Endothelial cell of umbilical vein (primary cell): Measurements from ENCODE around the gene TMEM114. TPM values are rescaled to one million over a fixed set of nuclear protein-coding genes. Genes with fewer than 3 reads are reported as not detected.

Experiments
- BruUV-seq: library from RNA; stranded (reverse); fragments of 400-500 nt; replicated peaks from 2 replicates; lab custom pipeline; 2021; lab: Mats Ljungman, UMichigan
- CTCF ChIA-PET: fragments of 300-600, 350-600 bp; sonication (Branson Sonifier 250); formaldehyde crosslinking; loops from one replicate; lab custom pipeline; 2021; ENCODE audit warnings: antibody characterized with exemption, inconsistent platforms; lab: Charles Lee
- POLR2A ChIA-PET: fragments of 300-600, 350-600 bp; sonication (Branson Sonifier 250); formaldehyde crosslinking; loops from one replicate; lab custom pipeline; 2021; ENCODE audit warnings: antibody characterized with exemption, inconsistent platforms; lab: Charles Lee
- DNase-seq: peaks from one replicate; pipeline ENCODE4 v3.0.0-alpha.2; 2011; ENCODE audit warnings: low read depth, low spot score
- FAIRE-seq: peaks from 2 replicates; lab custom pipeline; 2011; peaks lifted over from hg19 to GRCh38; lab: Jason Lieb, UNC
- H2AFZ ChIP-seq: 2 replicates; pipeline ENCODE4 v1.6.0; 2012; ENCODE audit warnings: low read depth, low read length, control low read depth, inconsistent platforms
- H3K27ac ChIP-seq: 2 replicates; pipeline ENCODE4 v1.5.1; 2011; ENCODE audit warnings: low read depth, mild to moderate bottlenecking, control low read depth, low read length, moderate library complexity; ENCODE audit not compliant: insufficient read depth
- H3K27me3 ChIP-seq, 2 experiments: 2 replicates each; pipeline versions ENCODE4 v1.6.0 to v1.6.1; 2011; ENCODE audit warnings: low read length in 2 of 2, mixed read lengths in 1 of 2; ENCODE audit not compliant: control insufficient read depth in 2 of 2, insufficient read depth in 2 of 2
- H3K36me3 ChIP-seq, 2 experiments: 2 replicates in 1 of 2; 3 replicates in 1 of 2; pipeline ENCODE4 v1.5.1; 2011; ENCODE audit warnings: low read length in 2 of 2, mild to moderate bottlenecking in 1 of 2, moderate library complexity in 1 of 2; ENCODE audit not compliant: control insufficient read depth in 2 of 2, insufficient read depth in 2 of 2; ENCODE audit errors: extremely low read depth in 1 of 2
- H3K4me1 ChIP-seq: 3 replicates; pipeline ENCODE4 v1.5.1; 2011; ENCODE audit warnings: mild to moderate bottlenecking, low read length; ENCODE audit not compliant: control insufficient read depth, insufficient read depth; ENCODE audit errors: extremely low read depth
- H3K4me2 ChIP-seq: 2 replicates; pipeline ENCODE4 v1.6.1; 2011; ENCODE audit warnings: low read length, control low read depth, mixed read lengths; ENCODE audit not compliant: insufficient read depth
- H3K4me3 ChIP-seq, 3 experiments: fragments of 200-600 bp in 1 of 3; sonication (generic), shearing (Covaris generic) in 1 of 3; replicated peaks in 1 of 3; 2 replicates each; pipeline ENCODE4 v1.5.1; 2011 to 2016; ENCODE audit warnings: control low read depth in 3 of 3, low read length in 3 of 3, mild to moderate bottlenecking in 2 of 3, inconsistent platforms in 1 of 3, low read depth in 1 of 3, moderate library complexity in 1 of 3; ENCODE audit not compliant: insufficient read depth in 1 of 3
- H3K79me2 ChIP-seq: 2 replicates; pipeline ENCODE4 v1.6.0; 2012; ENCODE audit warnings: low read length, inconsistent platforms; ENCODE audit not compliant: control insufficient read depth, insufficient read depth
- H3K9ac ChIP-seq: replicated peaks from 2 replicates; pipeline ENCODE3; 2011; ENCODE audit warnings: low read length, control low read depth; ENCODE audit not compliant: insufficient read depth; ENCODE audit errors: extremely low read depth
- H3K9me1 ChIP-seq: replicated peaks from 3 replicates; pipeline ENCODE4 v1.6.0; 2011; ENCODE audit warnings: mild to moderate bottlenecking, low read length; ENCODE audit not compliant: control insufficient read depth, insufficient read depth; ENCODE audit errors: extremely low read depth
- H3K9me3 ChIP-seq: replicated peaks from 2 replicates; pipeline ENCODE4 v1.5.1; 2012; ENCODE audit warnings: low read length, inconsistent platforms; ENCODE audit not compliant: control insufficient read depth, insufficient read depth
- H4K20me1 ChIP-seq: replicated peaks from 2 replicates; pipeline ENCODE3; 2011; ENCODE audit warnings: mild to moderate bottlenecking, low read length; ENCODE audit not compliant: control insufficient read depth, insufficient read depth; ENCODE audit errors: extremely low read depth
- EZH2 ChIP-seq: IDR thresholded peaks from 2 replicates; pipeline ENCODE4 v1.6.1; 2012; ENCODE audit warnings: borderline replicate concordance, low read depth, mild to moderate bottlenecking, moderate library complexity, low read length, inconsistent platforms; ENCODE audit not compliant: severe bottlenecking
- FOS ChIP-seq: IDR thresholded peaks from 2 replicates; pipeline ENCODE4 v1.6.1; 2011; ENCODE audit warnings: mild to moderate bottlenecking, low read length, moderate library complexity, borderline replicate concordance; ENCODE audit not compliant: insufficient read depth
- GATA2 ChIP-seq: IDR thresholded peaks from 2 replicates; pipeline ENCODE4 v1.7.0; 2011; ENCODE audit warnings: low read depth, mild to moderate bottlenecking, moderate library complexity, mixed read lengths, low read length; ENCODE audit not compliant: insufficient read length, insufficient read depth
- JUN ChIP-seq: IDR thresholded peaks from 2 replicates; pipeline ENCODE4 v1.6.1; 2011; ENCODE audit warnings: borderline replicate concordance, low read depth; ENCODE audit not compliant: insufficient read length, insufficient read depth
- MYC ChIP-seq: IDR thresholded peaks from one replicate; pipeline ENCODE4 v1.6.1; 2011; ENCODE audit warnings: mild to moderate bottlenecking, low read depth, low read length
- POLR2A ChIP-seq: IDR thresholded peaks from 2 replicates; pipeline ENCODE4 v1.6.1; 2012; ENCODE audit warnings: low read depth, mild to moderate bottlenecking, control low read depth, low read length
- POLR2AphosphoS5 ChIP-seq: IDR thresholded peaks from 2 replicates; pipeline ENCODE4 v1.6.1; 2012; ENCODE audit warnings: low read depth, mild to moderate bottlenecking, control low read depth, low read length, moderate library complexity; ENCODE audit not compliant: insufficient read depth
- dilution Hi-C: fragments of 300-500 bp; cut with MboI; formaldehyde crosslinking; loops from one replicate; pipeline ENCODE4 v1.15.0; 2019; ENCODE audit warnings: low sequenced_read_pairs; ENCODE audit not compliant: extremely low pct_ligation_motif_present
- intact Hi-C: fragments of 100-400 bp; cut with micrococcal nuclease; formaldehyde crosslinking; loops from one replicate; pipeline ENCODE4 v1.10.0; 2022
- polyA plus RNA-seq, 4 experiments: library from polyadenylated mRNA; depleted of rRNA in 3 of 4; stranded (reverse) in 3 of 4; unstranded in 1 of 4; fragments of >200 nt; gene quantifications; 2 replicates each; pipeline versions ENCODE4 v1.2.1 to v1.2.3, GENCODE V29; 2011 to 2012; ENCODE audit warnings: missing spikeins in 1 of 4
- total RNA-seq: library from RNA; stranded (reverse); gene quantifications from 2 replicates; pipeline ENCODE4 v1.2.3, GENCODE V29; 2021
- TF ChIP-seq, protein P1 (sequence below): IDR thresholded peaks from 2 replicates; pipeline ENCODE4 v1.6.1; 2011; ENCODE audit not compliant: insufficient read depth, insufficient read length
- TF ChIP-seq, protein P2 (sequence below), 2 donors: IDR thresholded peaks; 1 replicate in 1 of 2; 2 replicates in 1 of 2; pipeline ENCODE4 v1.5.1; 2011; ENCODE audit warnings: low read length in 2 of 2, mild to moderate bottlenecking in 2 of 2, moderate library complexity in 2 of 2, control low read depth in 1 of 2, inconsistent platforms in 1 of 2, low read depth in 1 of 2; ENCODE audit not compliant: insufficient read depth in 1 of 2; ENCODE audit errors: extremely low read depth in 1 of 2

Gene TMEM114
- total and polyA plus RNA-seq, 2 donors (not counting 3 experiments of a cell fraction or from before 2014, with no cell fraction given): not detected

DNA sequence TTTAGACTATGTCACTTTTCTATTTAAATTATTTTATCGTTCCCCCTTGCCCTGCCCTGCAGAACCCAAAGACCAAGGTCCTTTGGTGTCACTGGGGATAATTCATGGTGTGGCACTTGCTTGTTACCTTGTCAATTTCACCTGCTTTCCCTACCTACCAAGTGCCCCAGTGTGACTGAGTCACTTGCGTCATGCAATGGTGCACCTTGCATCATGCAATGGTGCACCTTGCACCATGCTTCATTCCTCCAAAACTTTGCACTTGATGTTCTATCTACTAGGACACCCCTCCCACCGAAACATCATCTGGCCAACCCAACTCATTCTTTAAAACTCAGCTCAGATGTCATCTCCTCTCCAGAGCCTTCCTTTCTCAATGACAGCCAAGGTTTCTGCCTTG is 47.1 kb downstream of the TMEM114 start:
- dilution Hi-C loops (no loop called here), intact Hi-C loops (no loop called here)
- no TSS peak for BruUV-seq
- FAIRE-seq (no peak), DNase-seq (no peak)
- Histone ChIP-seq H3K36me3 (no peaks in the 10 kb centered on the region), H2AFZ (no peak overlapping the region), H3K4me1 (no peaks in the 10 kb centered on the region), H3K9ac (no peak overlapping the region), H3K9me1 (no peaks in the 10 kb centered on the region), H4K20me1 (no peaks in the 10 kb centered on the region), H3K4me3 (no peak overlapping the region), H3K27me3 (no peaks in the 10 kb centered on the region), H3K9me3 (no peaks in the 10 kb centered on the region), H3K4me2 (no peak overlapping the region), H3K79me2 (no peaks in the 10 kb centered on the region), H3K27ac (no peak overlapping the region)
- POLR2A ChIA-PET: no interaction called here
- CTCF ChIA-PET: no interaction called here
- TF ChIP-seq, protein P1, sequence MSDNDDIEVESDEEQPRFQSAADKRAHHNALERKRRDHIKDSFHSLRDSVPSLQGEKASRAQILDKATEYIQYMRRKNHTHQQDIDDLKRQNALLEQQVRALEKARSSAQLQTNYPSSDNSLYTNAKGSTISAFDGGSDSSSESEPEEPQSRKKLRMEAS: no peak
- no peak for TF ChIP-seq EZH2
- TF ChIP-seq, protein P2, sequence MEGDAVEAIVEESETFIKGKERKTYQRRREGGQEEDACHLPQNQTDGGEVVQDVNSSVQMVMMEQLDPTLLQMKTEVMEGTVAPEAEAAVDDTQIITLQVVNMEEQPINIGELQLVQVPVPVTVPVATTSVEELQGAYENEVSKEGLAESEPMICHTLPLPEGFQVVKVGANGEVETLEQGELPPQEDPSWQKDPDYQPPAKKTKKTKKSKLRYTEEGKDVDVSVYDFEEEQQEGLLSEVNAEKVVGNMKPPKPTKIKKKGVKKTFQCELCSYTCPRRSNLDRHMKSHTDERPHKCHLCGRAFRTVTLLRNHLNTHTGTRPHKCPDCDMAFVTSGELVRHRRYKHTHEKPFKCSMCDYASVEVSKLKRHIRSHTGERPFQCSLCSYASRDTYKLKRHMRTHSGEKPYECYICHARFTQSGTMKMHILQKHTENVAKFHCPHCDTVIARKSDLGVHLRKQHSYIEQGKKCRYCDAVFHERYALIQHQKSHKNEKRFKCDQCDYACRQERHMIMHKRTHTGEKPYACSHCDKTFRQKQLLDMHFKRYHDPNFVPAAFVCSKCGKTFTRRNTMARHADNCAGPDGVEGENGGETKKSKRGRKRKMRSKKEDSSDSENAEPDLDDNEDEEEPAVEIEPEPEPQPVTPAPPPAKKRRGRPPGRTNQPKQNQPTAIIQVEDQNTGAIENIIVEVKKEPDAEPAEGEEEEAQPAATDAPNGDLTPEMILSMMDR (IDR thresholded peaks at IDR 0.05; ENCODE audit: extremely low read depth in 1 of 2, insufficient read depth in 1 of 2, low read depth in 1 of 2, low read length in 2 of 2): no peak
- no peak for TF ChIP-seq JUN
- TF ChIP-seq POLR2AphosphoS5: no peak
- no peak for TF ChIP-seq FOS
- TF ChIP-seq GATA2: no peak
- no peak for TF ChIP-seq POLR2A
- TF ChIP-seq MYC: no peak
